DND-41 (cell line): ENCODE results near the gene GSTM1.

ENCODE experiments used
- ATAC-seq: fragments of 200-7000 bp; cut with Tn5 transposase; 3 replicates; pipeline ENCODE4 v1.9.1; 2021; ENCODE audit warnings: low read depth; ENCODE audit not compliant: insufficient read depth
- DNase-seq: peaks from one replicate; pipeline ENCODE4 v3.0.0-alpha.2; 2020
- H2AFZ ChIP-seq: 2 replicates; pipeline ENCODE4 v1.6.0; 2012; ENCODE audit warnings: low read depth, low read length
- H3K27ac ChIP-seq: 2 replicates; pipeline ENCODE4 v1.5.1; 2012; ENCODE audit warnings: low read length, inconsistent platforms
- H3K27me3 ChIP-seq: fragments of 200-600 bp; sonication (generic); 2 replicates; pipeline ENCODE4 v1.6.0; 2012; ENCODE audit warnings: low read length, mild to moderate bottlenecking, inconsistent platforms; ENCODE audit not compliant: insufficient read depth, poor library complexity
- H3K36me3 ChIP-seq: 2 replicates; pipeline ENCODE4 v1.5.1; 2012; ENCODE audit warnings: low read length, inconsistent platforms; ENCODE audit not compliant: insufficient read depth
- H3K4me1 ChIP-seq: 2 replicates; pipeline ENCODE4 v1.5.1; 2012; ENCODE audit warnings: mild to moderate bottlenecking, low read length; ENCODE audit not compliant: insufficient read depth
- H3K4me2 ChIP-seq: 2 replicates; pipeline ENCODE4 v1.6.0; 2012; ENCODE audit warnings: mild to moderate bottlenecking, moderate library complexity, low read length, inconsistent platforms; ENCODE audit not compliant: insufficient read depth
- H3K4me3 ChIP-seq, 2 experiments: fragments of 200-600 bp in 1 of 2; shearing (Covaris generic) in 1 of 2; 2 replicates each; pipeline ENCODE4 v1.5.1; 2012 to 2016; ENCODE audit warnings: inconsistent platforms in 2 of 2, low read length in 2 of 2, mild to moderate bottlenecking in 2 of 2, low read depth in 1 of 2, moderate library complexity in 1 of 2
- H3K79me2 ChIP-seq: 2 replicates; pipeline ENCODE4 v1.6.0; 2012; ENCODE audit warnings: low read length, inconsistent platforms; ENCODE audit not compliant: insufficient read depth
- H3K9ac ChIP-seq: 2 replicates; pipeline ENCODE4 v1.6.0; 2012; ENCODE audit warnings: low read depth, mild to moderate bottlenecking, inconsistent platforms, low read length, moderate library complexity
- H3K9me3 ChIP-seq: 2 replicates; pipeline ENCODE4 v1.5.1; 2012; ENCODE audit warnings: low read length, moderate library complexity, mild to moderate bottlenecking, inconsistent platforms; ENCODE audit not compliant: insufficient read depth, severe bottlenecking
- H4K20me1 ChIP-seq: 2 replicates; pipeline ENCODE4 v1.6.0; 2012; ENCODE audit warnings: low read length; ENCODE audit not compliant: insufficient read depth
- CTCF ChIP-seq: IDR thresholded peaks from 2 replicates; pipeline ENCODE4 v1.5.1; 2012; ENCODE audit warnings: borderline replicate concordance, low read length, moderate library complexity, mild to moderate bottlenecking; ENCODE audit not compliant: poor library complexity, severe bottlenecking; ENCODE audit errors: extremely low read depth
- EZH2 ChIP-seq: IDR thresholded peaks from 3 replicates; pipeline ENCODE4 v1.6.1; 2012; ENCODE audit warnings: borderline replicate concordance, low read depth, mild to moderate bottlenecking, moderate library complexity, low read length, inconsistent platforms; ENCODE audit not compliant: severe bottlenecking

The GSTM1 gene

GRCh38 chr1:109654519-109654918 is 33.1 kb upstream of the GSTM1 start:
- DNase-seq: no peak
- H3K79me2 ChIP-seq: no peaks in the 10 kb centered on the region
- H3K9me3 ChIP-seq: no peaks in the 10 kb centered on the region
- peaks cover 4% of the 10 kb centered on the region for H3K27me3 ChIP-seq
- H3K4me3 ChIP-seq: no peak overlapping the region
- H3K4me2 ChIP-seq: no peak overlapping the region
- H3K4me1 ChIP-seq: no peaks in the 10 kb centered on the region
- no peak overlapping the region for H3K27ac ChIP-seq
- no peaks in the 10 kb centered on the region for H4K20me1 ChIP-seq
- no peak for ATAC-seq
- H3K36me3 ChIP-seq: no peaks in the 10 kb centered on the region
- H3K9ac ChIP-seq: no peak overlapping the region
- H2AFZ ChIP-seq: no peak overlapping the region
- TF ChIP-seq CTCF: no peak
- no peak for TF ChIP-seq EZH2

GRCh38 chr1:109655615-109656519 is 31.8 kb upstream of the GSTM1 start, which contains the start of gene GSTM4:
TSS of gene GSTM4 (plus strand) at chr1:109656099. CDS start at chr1:109656390, 291 bp downstream.
- DNase-seq: no peak

GRCh38 chr1:109657395-109657794 is 30.2 kb upstream of the GSTM1 start:
- no peak overlapping the region for H3K27ac ChIP-seq
- no peaks in the 10 kb centered on the region for H3K9me3 ChIP-seq
- ATAC-seq: no peak
- H3K4me2 ChIP-seq: no peak overlapping the region
- no peaks in the 10 kb centered on the region for H3K79me2 ChIP-seq
- TF ChIP-seq EZH2: no peak
- no peak for TF ChIP-seq CTCF
- H3K9ac ChIP-seq: no peak overlapping the region
- no peaks in the 10 kb centered on the region for H3K4me1 ChIP-seq
- no peak overlapping the region for H3K4me3 ChIP-seq
- DNase-seq: no peak
- no peaks in the 10 kb centered on the region for H4K20me1 ChIP-seq
- peaks cover 4% of the 10 kb centered on the region for H3K27me3 ChIP-seq
- no peaks in the 10 kb centered on the region for H3K36me3 ChIP-seq
- H2AFZ ChIP-seq: no peak overlapping the region

More at GRCh38 chr1:109655615-109656519, 31.8 kb upstream of the GSTM1 start, which contains the start of gene GSTM4:
- no peak for ATAC-seq
- no peak within 1 kb of the TSS for H3K4me3 ChIP-seq
- H3K4me1 ChIP-seq: no peaks in the 10 kb centered on the region
- TF ChIP-seq EZH2 (no peak), CTCF (no peak)
- H4K20me1 ChIP-seq: no peaks in the 10 kb centered on the region
- H3K9me3 ChIP-seq: no peaks in the 10 kb centered on the region
- no peaks in the 10 kb centered on the region for H3K79me2 ChIP-seq
- H3K27ac ChIP-seq: no peak within 1 kb of the TSS
- no peak within 1 kb of the TSS for H2AFZ ChIP-seq
- no peaks in the 10 kb centered on the region for H3K36me3 ChIP-seq
- no peak within 1 kb of the TSS for H3K4me2 ChIP-seq
- H3K9ac ChIP-seq: no peak within 1 kb of the TSS
- peaks cover 4% of the 10 kb centered on the region for H3K27me3 ChIP-seq
